HG03469 (cell line): ENCODE results near the gene PRM1.

Source experiments
- ATAC-seq: cut with Tn5 transposase; IDR thresholded peaks from one replicate; pipeline ENCODE4 v1.9.1; 2021; ENCODE audit warnings: mild to moderate bottlenecking, moderate library complexity, moderate number of reproducible peaks; ENCODE audit not compliant: unreplicated experiment

Gene PRM1

GRCh38 chr16:11254913-11255736 lies 26.0 kb downstream of the PRM1 start:
- ATAC-seq, result no peak

DNA sequence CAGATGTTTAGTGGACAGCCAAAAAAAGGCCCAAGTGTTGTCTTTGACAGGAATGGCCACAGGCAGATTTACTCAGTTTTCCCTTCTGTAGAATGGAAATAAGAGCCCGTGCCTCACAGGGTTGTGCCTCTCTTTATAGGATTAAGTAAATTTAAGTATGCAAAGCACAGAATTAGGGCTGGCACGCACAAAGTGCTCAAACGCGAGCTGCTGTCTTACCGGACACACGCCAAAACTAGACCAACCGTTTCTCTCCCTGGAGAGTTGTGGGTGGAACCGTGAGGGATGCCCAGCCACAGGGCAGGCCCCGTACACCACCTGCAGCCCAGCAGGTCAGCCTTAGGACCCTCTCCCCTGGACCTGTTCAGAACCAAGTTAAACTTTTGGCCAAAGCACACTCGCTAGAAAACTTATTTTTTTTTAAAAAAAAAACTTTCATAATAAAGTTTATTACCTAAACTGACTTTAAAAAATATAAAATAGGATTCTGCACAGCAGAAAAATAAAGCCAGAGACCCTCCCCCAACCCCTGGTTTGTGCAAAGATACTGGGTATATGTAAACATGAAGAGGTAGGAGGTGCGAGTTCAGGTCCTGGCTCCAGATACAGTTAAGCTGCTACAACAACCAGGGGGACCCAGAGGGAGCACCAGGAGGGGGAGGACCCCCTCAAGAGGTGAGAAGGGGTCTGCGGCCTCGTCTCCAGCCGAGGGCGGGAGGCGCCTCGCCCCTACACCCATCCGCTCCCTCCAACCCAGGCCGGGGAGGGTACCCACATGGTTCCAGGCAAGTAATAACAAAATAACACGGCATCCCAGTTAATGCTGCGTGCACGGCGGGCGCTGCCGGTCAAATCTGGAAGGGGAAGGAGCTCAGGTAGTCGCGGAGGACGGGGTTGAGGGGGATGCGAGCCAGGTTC lies 26.9 kb downstream of the PRM1 start:
- ATAC-seq, result no peak

DNA sequence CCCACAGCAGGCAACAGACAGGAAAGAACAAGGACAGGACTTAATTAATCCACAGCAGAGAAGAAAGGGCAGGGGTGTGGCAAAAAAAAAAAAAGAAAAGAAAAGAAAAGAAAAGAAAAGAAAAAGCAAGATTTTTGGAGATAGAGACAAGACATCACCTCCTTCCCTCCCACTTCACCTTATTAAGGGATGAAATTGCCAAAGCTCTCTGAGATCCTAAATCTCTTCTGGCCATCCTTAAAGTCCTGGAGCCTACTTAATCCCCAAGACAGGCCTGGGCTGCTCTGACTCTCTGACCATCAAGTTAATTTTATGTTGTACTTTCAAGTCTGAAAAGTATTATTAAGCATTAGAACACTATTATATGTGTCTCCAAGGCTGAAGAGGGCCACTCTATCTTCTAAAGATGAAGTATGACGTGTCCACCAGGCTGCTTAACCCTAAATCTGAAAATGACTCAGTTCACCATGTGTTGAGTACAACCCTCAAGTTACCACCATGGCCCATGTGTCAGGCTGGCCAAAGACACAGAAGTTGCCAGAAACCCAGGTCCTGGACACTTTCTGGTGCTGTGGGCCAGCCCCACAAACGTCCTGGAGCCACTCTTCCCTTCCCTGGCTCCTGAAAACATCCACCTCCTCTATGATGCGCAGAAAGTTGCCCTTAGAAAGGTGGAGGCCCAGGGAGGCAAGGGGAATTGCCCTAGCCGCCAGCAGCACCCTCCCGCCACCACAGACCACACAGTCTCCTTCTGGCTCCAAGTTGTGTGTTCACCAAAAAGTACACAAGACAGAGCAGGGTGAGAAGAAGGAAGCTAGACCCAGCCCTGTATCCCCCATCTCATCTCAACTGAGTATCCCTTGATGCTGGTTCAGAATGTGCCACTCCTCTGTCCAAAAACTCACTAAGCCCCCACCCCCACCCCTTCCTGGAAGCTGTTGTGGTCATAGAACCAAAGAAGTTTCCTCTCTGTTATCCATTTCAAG lies 27.8 kb downstream of the PRM1 start:
- ATAC-seq, result no peak

DNA sequence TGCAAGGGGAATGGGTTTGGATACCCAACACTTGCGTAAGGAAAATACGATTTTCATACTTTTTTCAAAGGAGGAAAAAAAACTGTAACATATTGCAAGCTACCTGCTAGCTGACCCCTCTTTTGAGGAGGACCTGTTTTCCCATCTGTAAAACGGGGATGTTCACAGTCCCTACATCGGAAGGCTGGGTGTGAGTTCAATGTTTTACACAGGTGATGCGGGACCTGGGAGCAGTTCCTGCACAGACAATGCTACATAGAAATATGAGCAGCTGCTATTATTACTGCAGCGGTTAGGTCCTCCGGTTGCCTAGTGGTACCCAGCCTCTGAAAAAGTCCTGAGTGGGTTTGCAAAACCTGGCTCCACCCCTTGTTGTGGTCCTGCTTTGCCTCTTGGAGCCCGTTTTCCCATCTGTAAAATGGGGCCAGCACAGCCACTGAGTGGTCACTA lies 28.6 kb downstream of the PRM1 start:
- no peak for ATAC-seq

GRCh38 chr16:11251525-11252481 lies 29.3 kb downstream of the PRM1 start:
- ATAC-seq, result no peak

DNA sequence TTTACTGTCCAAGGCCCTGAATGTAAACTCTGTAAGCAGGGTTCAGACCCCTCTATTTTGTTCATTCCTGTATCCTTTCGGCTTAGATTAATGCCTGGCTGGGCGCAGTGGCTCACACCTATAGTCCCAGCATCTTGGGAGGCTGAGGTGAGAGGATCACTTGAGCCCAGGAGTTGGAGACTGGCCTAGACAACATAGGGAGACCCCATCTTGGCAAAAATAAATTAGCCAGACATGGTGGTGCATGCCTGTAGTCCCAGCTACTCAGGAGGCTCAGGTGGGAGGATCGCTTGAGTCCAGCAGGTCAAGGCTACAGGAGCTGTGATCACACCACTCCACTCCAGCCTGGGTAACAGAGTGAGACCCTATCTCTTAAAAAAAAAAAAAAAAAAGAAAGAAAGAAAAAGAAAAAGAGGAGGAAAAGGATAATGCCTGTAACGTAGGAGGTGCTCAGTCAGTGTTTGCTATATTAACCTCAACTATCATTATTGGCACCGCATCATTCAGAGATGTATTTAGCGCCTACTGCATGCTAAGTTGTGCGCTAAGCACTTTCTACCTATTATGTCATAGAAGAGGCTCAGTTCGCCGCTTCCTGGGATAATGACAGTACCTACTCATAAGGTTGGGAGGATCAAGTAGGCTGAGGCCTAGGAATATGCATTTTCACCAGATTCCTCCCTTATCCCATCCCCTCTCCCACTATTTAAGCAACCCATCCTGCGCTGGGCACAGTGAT lies 30.2 kb downstream of the PRM1 start:
- ATAC-seq, result no peak

GRCh38 chr16:11250091-11250785 lies 30.9 kb downstream of the PRM1 start:
- ATAC-seq, result no peak

DNA sequence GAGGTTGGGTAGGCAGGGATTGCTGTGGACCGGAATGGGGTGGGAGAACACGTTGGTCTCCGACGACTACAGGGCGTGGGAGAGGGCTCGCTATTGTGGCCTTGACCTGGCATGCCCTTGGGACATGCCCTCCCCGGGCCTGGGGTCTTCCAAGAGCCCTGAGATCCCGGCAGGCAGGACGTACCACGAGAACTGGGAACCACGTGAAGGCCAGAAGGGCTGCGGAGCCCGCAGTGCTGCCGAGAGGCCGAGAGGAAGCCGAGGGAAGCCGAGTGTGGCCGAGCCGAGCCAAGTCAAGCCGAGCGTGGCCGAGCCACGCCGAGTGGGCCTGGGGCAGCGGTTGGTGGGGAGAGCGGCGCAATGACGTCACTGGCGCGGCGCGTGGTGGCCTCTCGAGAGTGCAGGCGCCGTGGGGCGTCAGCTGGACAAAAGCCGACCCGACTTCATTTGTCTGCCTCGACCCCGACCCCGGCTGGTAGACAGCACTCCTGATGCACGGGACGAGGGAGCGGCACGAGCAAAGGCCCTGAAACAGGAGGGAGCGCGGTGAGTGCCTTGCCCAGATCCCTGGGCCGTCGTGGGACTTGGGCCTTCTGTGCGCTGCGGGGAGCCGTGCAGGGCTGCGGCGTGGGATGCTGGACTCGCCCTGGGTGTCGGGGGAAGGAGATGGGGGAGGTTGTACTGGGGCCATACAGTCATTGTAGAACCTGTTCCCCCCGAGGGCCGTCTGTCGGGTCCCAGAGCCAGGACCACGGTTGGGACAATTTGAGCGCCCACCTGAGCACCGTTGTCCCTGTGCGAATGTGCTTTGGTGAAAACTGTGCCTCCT lies 31.7 kb downstream of the PRM1 start:
- ATAC-seq, result no peak

DNA sequence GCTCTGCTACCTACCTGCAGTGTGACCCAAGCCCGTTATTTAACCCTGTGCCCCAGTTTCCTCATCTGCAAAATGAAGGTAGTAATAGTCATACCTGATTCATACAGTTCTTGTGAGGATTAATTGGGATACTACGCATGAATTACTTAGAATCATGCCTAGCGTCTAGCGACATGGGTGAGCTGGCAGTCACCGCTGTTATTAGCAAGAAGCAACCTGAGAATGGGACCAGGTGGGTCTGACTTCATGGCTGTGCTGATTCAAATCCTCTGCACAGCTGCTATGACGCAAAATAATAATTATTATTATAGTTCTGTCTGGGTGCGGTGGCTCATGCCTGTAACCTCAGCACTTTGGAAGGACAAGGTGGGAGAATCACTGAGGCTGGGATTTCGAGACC lies 33.0 kb downstream of the PRM1 start:
- no peak for ATAC-seq

DNA sequence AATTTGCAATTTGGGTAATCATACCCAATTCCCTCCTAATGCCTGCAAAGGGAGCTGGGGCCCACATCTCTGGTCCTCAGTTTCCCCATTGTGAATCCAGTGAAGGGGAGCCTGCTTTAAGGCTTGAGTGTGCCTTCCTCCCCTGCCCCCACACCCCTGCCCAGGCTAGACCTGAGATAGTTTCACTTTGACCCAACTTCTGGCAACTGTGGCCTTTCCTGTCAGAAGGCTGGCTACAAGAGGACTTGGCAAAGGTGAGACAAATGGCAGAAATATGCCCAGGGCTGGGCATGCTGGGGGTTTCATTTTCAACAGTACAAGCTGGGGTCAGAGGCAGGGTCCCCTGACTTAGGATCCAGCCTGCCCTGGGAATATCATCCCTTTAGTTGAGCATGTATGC lies 35.1 kb downstream of the PRM1 start:
- ATAC-seq, result no peak

DNA sequence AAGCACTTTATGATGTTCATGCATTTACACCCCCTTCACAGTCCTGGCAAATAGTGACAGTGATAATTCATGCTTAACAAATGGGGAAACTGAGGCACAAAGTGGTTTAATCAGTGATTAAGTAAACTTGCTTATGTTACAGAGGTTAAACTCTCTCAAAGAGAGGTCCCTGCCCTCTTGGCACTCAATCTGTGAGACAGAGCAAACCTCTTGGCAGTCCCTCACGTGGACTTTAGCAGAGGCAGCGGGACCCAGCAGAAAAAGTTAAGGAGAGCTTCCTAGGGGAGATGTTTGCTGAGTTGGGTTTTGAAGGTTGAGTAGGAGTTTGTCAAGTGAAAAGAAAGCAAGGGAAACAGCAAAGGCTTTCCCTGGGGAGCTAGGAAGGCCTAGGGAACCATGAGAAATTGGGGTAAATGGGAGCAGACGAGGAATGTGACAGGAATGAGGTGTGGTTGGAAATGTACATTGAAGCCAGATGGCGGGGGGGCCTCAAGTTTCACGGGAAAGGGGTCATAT lies 35.9 kb downstream of the PRM1 start:
- no peak for ATAC-seq

DNA sequence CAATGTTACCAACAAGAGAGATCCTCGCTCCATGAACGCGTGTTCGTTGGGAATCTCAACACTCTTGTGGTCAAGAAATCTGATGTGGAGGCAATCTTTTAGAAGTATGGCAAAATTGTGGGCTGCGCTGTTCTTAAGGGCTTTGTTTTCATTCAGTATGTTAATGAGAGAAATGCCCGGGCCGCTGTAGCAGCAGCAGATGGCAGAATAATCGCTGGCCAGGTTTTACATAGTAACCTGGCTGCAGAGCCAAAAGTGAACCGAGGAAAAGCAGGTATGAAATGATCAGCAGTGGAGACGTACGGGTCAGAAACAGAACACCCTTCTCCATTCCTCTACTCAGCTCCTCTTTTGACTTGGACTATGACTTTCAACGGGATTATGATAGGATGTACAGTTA lies 38.5 kb downstream of the PRM1 start:
- no peak for ATAC-seq

DNA sequence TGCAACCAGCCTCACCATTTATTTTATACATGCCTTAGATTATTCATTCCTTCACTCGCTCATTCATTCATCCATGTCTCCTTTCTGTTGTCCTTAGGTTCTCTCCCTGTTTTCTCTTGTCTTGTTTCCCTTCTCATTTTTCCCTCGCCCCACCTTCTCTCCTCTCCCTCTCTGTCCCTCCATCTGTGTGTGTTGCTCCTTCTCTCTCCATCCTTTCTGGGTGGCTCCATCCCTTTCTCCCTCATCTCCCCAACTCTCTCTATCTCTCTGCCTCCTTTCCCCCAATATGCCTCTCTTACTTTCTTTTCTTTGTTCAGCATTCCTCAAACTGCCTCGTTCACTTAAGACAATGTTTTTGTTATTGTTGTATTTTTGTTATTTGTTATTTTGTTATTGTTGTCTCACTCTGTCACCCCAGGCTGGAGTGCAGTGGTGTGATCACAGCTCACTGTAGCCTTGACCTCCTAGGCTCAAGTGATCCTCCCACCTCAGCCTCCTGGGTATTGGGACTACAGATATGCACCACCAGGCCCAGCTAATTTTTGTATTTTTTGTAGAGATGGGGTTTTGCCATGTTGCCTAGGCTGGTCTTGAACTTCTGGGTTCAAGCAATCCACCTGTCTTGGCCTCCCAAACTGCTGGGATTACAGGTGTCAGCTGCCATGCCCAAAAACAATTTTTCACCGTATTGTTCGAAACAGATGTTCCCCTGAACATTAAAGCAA lies 39.5 kb downstream of the PRM1 start:
- no peak for ATAC-seq

- no peak for ATAC-seq
Observed at GRCh38 chr16:11240636-11241473, 40.3 kb downstream of the PRM1 start.
